ENCODE measurements around the gene CCDC40. TPM values are rescaled to one million over a fixed set of nuclear protein-coding genes. Genes with fewer than 3 reads are reported as not detected.

CCDC40 gene
- total and polyA plus RNA-seq, 2 donors (not counting 1 experiment from before 2014, with no cell fraction given), result 0.63 to 3.2 TPM

DNA sequence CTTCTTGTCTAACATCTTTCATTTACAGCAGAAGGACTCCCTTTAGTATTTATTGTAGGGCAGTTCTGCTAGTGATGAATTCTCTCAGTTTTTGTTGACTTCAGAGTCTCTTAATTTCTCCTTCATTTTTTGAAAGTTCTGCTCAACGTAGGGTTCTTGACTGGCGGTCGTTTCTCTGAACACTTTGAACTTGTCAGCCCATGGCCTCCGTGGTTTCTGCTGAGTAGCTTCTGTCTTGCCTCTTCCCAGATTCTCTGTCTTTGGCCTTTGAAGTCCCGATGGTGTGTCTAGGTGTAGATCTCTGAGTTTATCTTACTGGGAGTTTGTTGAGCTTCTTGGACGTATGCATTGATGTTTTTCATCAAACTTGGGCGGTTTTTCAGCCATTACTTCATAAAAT is 78.3 kb downstream of the CCDC40 start:
- Histone ChIP-seq H3K4me3 (ENCODE audit: control extremely low read depth in 1 of 5, extremely low read depth in 1 of 5, insufficient read depth in 1 of 5, low read depth in 2 of 5, low read length in 4 of 5) (no peak overlapping the region), H3K4me1 (ENCODE audit: control insufficient read depth in 2 of 2, insufficient read depth in 2 of 2, low read length in 2 of 2) (peaks cover 11 to 14% of the 10 kb centered on the region in 2 donors), H3K36me3 (replicated peaks in 1 of 2; ENCODE audit: control extremely low read depth in 1 of 2, control insufficient read depth in 1 of 2, extremely low read depth in 1 of 2, insufficient read depth in 2 of 2, low read length in 1 of 2) (no peaks in the 10 kb centered on the region), H3K27me3 (replicated peaks in 1 of 4; ENCODE audit: control extremely low read depth in 1 of 4, control insufficient read depth in 3 of 4, insufficient read depth in 4 of 4, low read length in 3 of 4) (no peaks in the 10 kb centered on the region), H2AFZ (ENCODE audit: insufficient read depth, low read depth, low read length, poor library complexity, severe bottlenecking) (no peak overlapping the region), H3K9ac (ENCODE audit: low read length) (no peak overlapping the region), H3K4me2 (replicated peaks; ENCODE audit: low read depth, low read length, poor library complexity, severe bottlenecking) (no peak overlapping the region), H3K27ac (ENCODE audit: low read length in 2 of 2) (no peak overlapping the region), H4K20me1 (ENCODE audit: control insufficient read depth, insufficient read depth, low read length, poor library complexity, severe bottlenecking) (no peaks in the 10 kb centered on the region), H3K9me3 (ENCODE audit: control extremely low read depth in 1 of 3, control insufficient read depth in 2 of 3, insufficient read depth in 1 of 3, low read length in 2 of 3) (peaks cover 0 to 4% (median 0%) of the 10 kb centered on the region in 3 donors), H3K79me2 (ENCODE audit: control insufficient read depth, insufficient read depth, low read length) (no peaks in the 10 kb centered on the region)
- Mint-ChIP-seq H3K4me1 (peaks cover 15% of the 10 kb centered on the region), H3K27ac (no peak overlapping the region), H3K27me3 (no peaks in the 10 kb centered on the region), H3K4me3 (no peak overlapping the region), H3K9me3 (ENCODE audit: insufficient read depth) (no peaks in the 10 kb centered on the region)
- TF ChIP-seq EZH2 (IDR thresholded peaks at IDR 0.05; ENCODE audit: borderline replicate concordance, insufficient read depth, low read depth, low read length, poor library complexity, severe bottlenecking) (no peak), CTCF (IDR thresholded peaks at IDR 0.05) (no peak)
- no peak for ATAC-seq (ENCODE audit: low read depth)
- DNase-seq, result no peak
- intact Hi-C loops (cut with micrococcal nuclease), result no loop called here
- ChIA-PET CTCF (interaction anchor here (0.5 to 1.5 kb wide), 2 partner anchors 13 to 109 kb away, joined by 3 read pairs; partner anchors contain the start of gene GAA), POLR2A (no interaction called here)
- 92% methylated on average over 5 of the region's 7 CpGs for WGBS (ENCODE audit: insufficient coverage)

DNA sequence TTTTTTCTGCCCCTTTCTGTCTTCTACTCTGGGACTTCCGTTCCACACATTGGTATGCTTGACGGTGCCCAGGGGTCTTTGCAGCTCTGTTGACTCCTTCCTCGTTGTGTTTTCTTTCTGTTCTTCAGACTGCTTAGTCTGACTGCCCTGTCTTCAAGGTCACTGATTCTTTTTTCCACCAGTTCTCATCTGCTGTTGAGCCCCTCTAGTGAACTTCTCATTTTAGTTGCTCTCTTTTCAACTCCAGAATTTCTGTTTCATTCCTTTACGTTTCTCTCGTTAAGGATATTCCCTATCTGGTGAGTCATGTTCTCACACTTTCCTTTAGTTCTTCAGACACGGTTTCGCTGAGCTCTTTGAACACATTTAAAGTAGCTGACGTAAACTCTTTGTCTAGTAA is 78.7 kb downstream of the CCDC40 start:
- intact Hi-C loops (cut with micrococcal nuclease), result no loop called here
- H3K27me3 Mint-ChIP-seq, result no peaks in the 10 kb centered on the region
- no peak overlapping the region for H3K27ac ChIP-seq (ENCODE audit: low read length in 2 of 2)
- no peaks in the 10 kb centered on the region for H3K27me3 ChIP-seq (replicated peaks in 1 of 4; ENCODE audit: control extremely low read depth in 1 of 4, control insufficient read depth in 3 of 4, insufficient read depth in 4 of 4, low read length in 3 of 4)
- no peak overlapping the region for H3K4me3 ChIP-seq (ENCODE audit: control extremely low read depth in 1 of 5, extremely low read depth in 1 of 5, insufficient read depth in 1 of 5, low read depth in 2 of 5, low read length in 4 of 5)
- no peak overlapping the region for H3K9ac ChIP-seq (ENCODE audit: low read length)
- H3K4me3 Mint-ChIP-seq, result no peak overlapping the region
- WGBS (ENCODE audit: insufficient coverage), result 93% methylated on average over 8 of the region's 8 CpGs
- no peak overlapping the region for H2AFZ ChIP-seq (ENCODE audit: insufficient read depth, low read depth, low read length, poor library complexity, severe bottlenecking)
- no peak for TF ChIP-seq EZH2 (IDR thresholded peaks at IDR 0.05; ENCODE audit: borderline replicate concordance, insufficient read depth, low read depth, low read length, poor library complexity, severe bottlenecking)
- no peak for TF ChIP-seq CTCF (IDR thresholded peaks at IDR 0.05)
- H4K20me1 ChIP-seq (ENCODE audit: control insufficient read depth, insufficient read depth, low read length, poor library complexity, severe bottlenecking), result no peaks in the 10 kb centered on the region
- H3K27ac Mint-ChIP-seq, result no peak overlapping the region
- peaks cover 0 to 4% (median 0%) of the 10 kb centered on the region in 3 donors for H3K9me3 ChIP-seq (ENCODE audit: control extremely low read depth in 1 of 3, control insufficient read depth in 2 of 3, insufficient read depth in 1 of 3, low read length in 2 of 3)
- H3K9me3 Mint-ChIP-seq (ENCODE audit: insufficient read depth), result no peaks in the 10 kb centered on the region
- POLR2A ChIA-PET, result no interaction called here
- peaks cover 11 to 14% of the 10 kb centered on the region in 2 donors for H3K4me1 ChIP-seq (ENCODE audit: control insufficient read depth in 2 of 2, insufficient read depth in 2 of 2, low read length in 2 of 2)
- ATAC-seq (ENCODE audit: low read depth) (no peak), DNase-seq (no peak)
- CTCF ChIA-PET, result interaction anchor here (0.5 to 2.7 kb wide), 2 partner anchors 14 to 109 kb away, joined by 3 to 6 read pairs; partner anchors contain the start of gene GAA
- H3K79me2 ChIP-seq (ENCODE audit: control insufficient read depth, insufficient read depth, low read length), result no peaks in the 10 kb centered on the region
- H3K4me1 Mint-ChIP-seq, result peaks cover 15% of the 10 kb centered on the region
- H3K36me3 ChIP-seq (replicated peaks in 1 of 2; ENCODE audit: control extremely low read depth in 1 of 2, control insufficient read depth in 1 of 2, extremely low read depth in 1 of 2, insufficient read depth in 2 of 2, low read length in 1 of 2), result no peaks in the 10 kb centered on the region
- H3K4me2 ChIP-seq (replicated peaks; ENCODE audit: low read depth, low read length, poor library complexity, severe bottlenecking), result no peak overlapping the region

Measured in B cell (primary cell).